Middle frontal gyrus (tissue), 1 donor: ENCODE measurements around the gene MXD3.
"Not testable (repeated sequence)": the region's sequence is repeated elsewhere in the genome, so short reads cannot be mapped to it uniquely, and the experiment has no call there.

Source experiments
- DNase-seq: peaks from one replicate; pipeline ENCODE4 v3.0.0-alpha.2; 2015; ENCODE audit warnings: low spot score; ENCODE audit errors: extremely low spot score

Gene MXD3, protein sequence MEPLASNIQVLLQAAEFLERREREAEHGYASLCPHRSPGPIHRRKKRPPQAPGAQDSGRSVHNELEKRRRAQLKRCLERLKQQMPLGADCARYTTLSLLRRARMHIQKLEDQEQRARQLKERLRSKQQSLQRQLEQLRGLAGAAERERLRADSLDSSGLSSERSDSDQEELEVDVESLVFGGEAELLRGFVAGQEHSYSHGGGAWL

DNA sequence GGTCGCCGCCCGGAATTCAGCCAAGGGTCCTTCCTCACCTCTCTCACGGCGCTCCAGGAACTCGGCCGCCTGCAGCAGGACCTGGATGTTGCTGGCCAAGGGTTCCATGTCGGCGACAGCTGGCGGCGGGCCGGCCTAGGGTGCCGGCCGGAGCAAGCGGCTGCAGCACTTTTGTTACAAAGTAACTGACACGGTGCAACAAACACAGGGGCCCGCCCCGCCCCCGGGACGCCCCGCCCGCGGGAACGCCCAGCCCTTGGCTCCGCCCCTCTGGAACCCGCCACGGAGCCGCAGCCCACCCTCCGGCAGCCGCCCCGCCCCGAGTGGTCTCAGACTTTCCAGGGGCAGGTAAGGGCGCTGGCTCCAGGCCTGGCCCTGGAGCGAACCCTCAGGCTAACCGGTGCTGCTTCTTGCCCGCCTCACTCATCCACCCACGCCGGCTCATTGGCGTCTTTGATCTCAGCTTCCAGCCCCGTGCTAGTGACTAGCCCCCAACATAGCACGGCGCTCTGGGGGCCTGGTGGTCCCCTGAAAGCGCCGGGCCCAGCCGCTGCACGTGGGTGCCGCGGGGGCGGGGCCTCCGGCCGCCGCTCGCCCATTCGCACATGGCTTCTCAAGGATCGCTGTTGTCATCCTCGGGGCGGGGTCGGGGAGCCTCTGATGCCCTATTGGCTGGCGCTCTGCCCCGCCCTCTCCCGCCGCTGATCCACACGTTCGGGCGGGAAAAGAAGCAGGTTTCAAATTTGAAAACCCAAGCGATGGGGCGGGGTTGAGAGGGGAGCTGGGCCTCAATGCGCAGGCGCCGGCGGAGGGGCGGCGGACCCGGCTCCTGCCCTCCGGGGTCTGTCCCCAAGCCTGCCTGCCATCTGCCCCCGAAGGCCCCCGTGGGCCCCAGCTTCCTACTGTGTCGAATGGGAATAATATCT lies at the start of gene MXD3:
Gene MXD3, minus strand, starts transcription at position 176 of the 926 bp plus-strand sequence. Its CDS starts 68 bp downstream, at position 108.
- peak; percentile 91 for DNase-seq

GRCh38 chr5:177360740-177361139 lies 49.0 kb upstream of the MXD3 start:
- not testable (repeated sequence) for DNase-seq

DNA sequence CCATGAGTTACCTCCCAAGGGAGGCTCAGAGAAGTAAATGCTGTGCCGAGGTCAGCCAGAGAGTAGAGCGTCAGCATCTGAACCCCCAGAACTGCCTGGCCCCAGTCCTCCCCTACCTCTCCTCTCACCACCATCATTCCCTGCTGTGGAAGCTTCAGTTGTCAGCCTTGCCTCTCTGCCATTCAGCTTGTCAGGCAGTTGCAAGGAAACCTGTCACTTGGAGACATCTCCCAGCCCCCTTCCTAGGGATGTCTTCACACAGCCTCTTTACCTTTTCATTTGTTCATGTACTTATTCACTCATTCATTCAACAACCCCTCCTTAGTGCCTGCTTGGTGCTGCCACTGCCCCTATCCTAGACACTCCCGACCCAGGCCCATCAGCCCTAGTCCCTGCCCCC lies 48.2 kb upstream of the MXD3 start:
- DNase-seq: no peak

DNA sequence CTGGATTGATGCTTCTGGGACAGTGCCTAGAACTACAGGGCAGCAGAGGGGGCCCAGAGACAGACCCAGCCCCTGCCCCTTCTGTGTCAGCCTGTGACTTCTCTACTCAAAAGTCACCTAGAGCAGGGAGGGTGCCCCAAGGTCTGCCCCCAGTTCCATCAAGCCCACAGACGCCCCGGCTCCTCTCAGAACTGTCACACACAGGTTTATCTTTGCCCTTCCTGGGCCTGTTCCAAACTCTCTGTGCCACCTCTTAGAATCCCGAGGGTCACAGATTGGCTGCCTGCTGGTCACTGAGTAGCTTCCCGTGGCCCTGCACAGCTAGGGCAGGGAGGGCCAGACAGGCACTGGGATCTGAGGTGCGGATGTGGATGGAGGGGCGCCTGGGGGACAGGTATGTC lies 47.8 kb upstream of the MXD3 start:
- no peak for DNase-seq

GRCh38 chr5:177358370-177358819 lies 46.7 kb upstream of the MXD3 start:
- DNase-seq: no peak

GRCh38 chr5:177357459-177358351 lies 46.0 kb upstream of the MXD3 start, which contains the start of gene RGS14:
RGS14 (plus strand) TSS chr5:177357924; CDS start chr5:177358025, 101 bp downstream.
- DNase-seq: no peak

DNA sequence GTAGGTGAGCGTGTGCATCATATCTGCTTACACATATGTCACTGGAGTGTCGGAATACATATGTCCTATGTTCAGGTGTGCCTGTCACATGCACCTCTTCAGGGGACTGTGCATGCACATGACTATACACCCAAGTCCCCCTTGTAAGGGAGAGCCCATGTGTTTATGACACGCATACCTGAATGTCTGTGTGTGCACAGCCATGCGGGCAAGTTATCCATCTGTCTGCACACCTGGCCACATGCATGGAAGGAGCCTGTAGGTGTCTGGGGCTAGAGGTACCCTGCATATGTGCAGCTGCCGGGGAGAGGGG lies 45.4 kb upstream of the MXD3 start:
- no peak for DNase-seq

- no peak for DNase-seq
These were observed 45.0 kb upstream of the MXD3 start for GRCh38 chr5:177356746-177357145.

DNA sequence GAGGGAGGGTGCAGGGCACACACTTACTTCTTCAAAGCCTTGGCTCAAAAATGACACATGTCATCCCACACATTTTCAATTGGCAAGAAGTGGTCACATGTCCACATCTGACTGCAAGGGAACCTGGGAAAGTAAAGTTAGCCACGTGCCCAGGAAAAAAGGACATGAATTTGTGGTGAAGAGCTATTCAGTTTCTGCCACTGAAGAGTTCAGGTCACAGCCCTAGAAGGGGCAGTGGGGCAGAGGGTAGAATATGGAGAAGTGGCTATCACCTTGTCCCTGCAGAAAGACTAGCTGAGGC lies 44.1 kb upstream of the MXD3 start:
- DNase-seq: no peak

DNA sequence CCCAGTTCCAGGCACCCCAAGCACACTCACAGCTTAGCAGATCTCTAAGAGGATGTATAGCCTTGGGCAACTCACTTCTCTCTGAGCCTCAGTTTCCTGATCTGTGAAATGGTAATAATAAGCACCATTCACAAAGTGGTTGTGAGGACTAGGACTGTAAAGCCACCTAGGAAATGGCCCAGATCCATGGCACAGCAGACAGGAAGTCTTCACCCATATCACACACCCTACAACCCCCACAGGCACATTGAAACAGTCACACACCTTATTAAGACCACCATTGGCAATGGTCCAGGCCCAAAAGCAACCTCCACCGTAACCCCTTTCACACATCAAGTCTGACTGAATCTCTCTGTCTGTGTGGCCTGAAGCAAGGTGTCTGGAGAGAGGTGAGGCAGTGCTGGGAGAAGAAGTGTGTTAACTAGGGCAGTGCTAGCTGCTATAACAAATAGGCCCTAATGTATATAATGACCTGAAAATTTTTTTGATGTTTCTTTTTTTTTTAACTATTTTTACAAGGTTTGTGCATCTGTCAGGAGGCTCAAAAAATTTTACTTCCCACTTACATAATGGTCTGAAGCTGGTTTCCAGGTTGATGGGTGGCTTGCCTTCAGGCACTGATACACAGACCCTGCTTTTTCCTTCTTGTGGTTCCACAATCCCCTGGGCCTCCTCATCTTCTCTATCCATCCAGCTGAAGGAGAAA lies 43.6 kb upstream of the MXD3 start:
- DNase-seq: no peak

DNA sequence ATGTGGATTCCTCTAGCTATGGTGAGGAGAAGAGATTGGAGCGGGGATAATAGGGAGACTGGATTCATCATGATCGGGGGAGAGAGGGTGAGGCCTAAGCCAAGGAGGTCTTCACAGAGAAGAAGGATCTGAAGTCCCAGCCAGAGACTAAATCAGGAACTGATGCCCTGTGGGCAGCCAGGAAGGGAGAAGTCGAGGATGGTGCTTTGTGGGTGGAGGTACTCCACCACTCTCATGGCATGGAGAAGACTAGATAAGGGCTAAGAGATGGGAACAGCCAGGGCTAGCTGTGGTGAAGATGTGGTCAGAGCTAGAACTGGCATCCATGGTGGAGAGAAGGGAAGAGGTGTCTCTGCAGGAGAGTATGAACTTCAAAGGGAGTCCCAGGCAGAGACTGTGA lies 43.0 kb upstream of the MXD3 start:
- DNase-seq: no peak

DNA sequence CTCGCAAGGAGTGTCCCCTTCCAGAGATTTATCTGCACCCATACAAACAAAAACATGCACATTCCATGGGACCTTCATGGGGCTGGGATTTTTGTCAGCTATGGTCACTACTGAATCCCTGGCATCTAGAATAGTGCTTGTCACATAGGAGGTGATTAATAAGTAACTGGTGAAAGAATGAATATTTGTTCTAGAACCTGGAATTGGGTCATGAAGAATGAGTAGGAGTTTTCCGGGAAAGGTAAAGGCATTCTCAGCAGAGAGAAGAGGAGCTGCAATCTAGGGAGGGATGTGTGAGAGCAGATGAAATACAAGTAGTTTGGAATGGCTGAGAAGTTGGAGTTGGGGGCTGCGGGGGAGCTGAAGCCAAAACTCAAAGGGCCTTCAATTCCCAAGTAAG lies 42.6 kb upstream of the MXD3 start:
- DNase-seq: no peak

DNA sequence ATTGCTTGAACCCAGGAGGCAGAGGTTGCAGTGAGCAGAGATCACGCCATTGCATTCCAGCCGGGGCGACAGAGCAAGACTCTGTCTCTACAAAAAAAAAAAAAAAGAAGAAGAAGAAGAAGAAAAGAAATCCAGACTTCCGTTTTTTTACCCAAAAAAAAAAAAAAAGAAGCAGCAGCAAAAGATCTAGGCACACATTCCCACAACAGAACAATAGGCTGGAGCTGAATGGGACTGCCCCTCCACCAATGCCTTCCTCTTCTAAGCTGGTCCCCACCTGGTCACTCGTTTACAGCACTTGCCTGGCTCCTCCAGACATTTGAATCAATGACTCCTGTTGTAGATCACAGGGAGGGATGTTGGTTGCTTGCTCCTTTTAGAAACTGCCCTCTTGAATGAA lies 41.4 kb upstream of the MXD3 start:
- DNase-seq: no peak

GRCh38 chr5:177351392-177352329 lies 40.0 kb upstream of the MXD3 start, which contains the start of gene LMAN2:
LMAN2 (minus strand) TSS chr5:177351668; CDS start chr5:177351647, 21 bp downstream.
- peak; percentile 93 for DNase-seq

DNA sequence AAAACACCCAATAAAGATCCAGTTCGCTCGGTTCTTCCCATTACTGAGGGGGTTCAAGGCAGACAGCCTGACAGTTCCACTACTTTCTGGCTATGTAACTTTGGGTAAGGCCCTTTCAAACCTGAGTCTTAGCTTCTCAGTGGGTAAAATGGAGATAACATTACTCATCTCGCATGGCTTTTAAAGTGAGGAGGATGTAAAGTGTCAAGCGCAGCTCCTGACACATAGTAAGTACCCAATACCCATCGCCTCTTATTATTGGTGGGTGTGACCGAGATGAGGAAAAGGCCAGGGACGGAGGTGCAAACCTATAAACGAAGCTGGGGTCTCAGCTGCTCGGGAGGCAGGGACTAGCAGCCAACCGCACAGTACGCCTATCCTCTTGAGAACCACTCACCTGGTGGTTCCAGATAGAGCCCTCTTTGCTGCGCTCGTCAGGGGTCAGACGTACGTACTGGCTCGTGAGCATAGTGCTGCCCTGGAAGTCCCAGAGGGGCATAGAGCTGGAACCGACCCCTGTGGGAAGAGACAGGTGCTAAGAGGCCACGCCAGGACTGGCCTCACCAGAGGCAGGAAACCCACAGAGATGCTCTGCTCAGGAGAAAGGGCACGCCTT lies 39.2 kb upstream of the MXD3 start:
- no peak for DNase-seq

- DNase-seq: no peak
These were observed 38.1 kb upstream of the MXD3 start for GRCh38 chr5:177349762-177350161.

GRCh38 chr5:177349362-177349647 lies 37.6 kb upstream of the MXD3 start:
- DNase-seq: no peak

DNA sequence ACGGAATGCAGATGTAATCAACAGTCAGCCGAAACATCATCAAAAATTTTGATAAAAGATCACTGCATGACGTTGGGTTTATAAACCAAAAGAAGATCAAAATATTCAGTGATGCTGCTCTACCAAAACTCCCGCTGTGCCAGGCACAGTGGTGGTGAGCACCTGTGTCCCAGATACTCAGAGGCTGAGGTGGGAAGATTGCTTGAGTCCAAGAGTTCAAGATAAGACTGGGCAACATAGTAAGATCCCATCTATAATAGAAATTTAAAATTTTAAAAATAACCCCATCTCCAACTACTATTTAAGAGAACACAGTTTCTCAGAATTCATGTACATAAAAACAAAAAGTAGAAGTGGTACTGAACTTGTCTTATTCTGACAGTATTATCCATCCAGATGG lies 36.0 kb upstream of the MXD3 start:
- DNase-seq: no peak

- DNase-seq: no peak
These were observed 35.1 kb upstream of the MXD3 start for GRCh38 chr5:177346820-177347219.

DNA sequence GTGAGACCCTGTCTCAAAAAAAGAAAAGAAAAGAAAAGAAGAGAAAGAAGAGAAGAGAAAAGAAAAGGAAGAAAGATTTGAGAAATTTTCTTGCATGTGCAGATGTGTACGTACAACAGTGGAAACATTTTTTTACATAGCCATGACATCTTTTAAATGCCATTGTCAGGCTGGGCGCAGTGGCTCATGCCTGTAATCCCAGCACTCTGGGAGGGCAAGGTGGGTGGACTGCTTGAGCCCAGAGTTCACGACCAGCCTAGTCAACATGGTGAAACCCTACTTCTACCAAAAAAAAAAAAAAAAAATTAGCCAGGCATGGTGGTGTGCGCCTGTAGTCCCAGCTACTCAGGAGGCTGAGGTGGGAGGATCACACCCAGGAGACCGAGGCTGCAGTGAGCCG lies 33.2 kb upstream of the MXD3 start:
- DNase-seq: no peak
